GM18502 (cell line): Measurements from ENCODE around the gene SLC66A2.
A peak's percentile ranks its signal among the peaks of the same experiment; 100 is the strongest.

ENCODE experiments used
- ATAC-seq: cut with Tn5 transposase; IDR thresholded peaks from one replicate; pipeline ENCODE4 v1.9.1; 2021; ENCODE audit warnings: mild to moderate bottlenecking; ENCODE audit not compliant: unreplicated experiment, poor library complexity

SLC66A2 gene

DNA sequence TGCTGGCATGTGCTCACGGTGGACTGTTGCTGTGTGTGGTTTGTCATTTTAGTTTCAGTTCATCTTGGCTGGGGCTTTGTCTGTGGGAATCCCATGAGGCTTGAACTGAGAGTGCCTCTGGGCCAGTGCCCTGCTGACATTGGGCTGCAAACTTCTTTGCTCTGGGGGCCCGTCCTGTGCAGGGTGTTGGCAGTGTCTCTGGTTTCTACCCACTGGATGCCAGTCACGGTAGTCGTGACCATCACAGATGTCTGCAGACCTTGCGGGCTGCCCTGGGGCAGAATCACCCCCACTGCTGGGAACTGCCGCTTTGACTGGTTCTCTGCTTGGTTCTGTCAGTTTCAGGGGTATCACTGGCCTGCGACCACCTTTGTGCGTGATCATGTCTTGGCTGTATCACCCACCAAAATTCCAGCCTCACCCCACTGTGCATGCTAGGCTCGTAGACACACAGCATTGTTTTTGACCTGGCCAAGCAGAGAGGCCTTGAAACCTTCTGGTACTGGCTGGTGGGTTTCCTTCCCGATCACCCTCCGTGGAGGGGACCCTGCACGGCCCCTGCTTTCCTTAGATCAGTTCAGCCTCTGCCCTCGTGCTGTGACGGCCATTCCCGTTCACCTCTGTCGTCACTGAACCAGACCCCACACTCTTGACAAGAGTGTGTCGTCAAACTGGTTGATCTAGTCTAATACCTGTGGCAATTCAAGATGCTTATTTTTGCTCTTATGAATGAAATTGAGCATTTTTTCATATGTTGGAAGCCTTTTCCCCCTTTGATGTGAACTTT, 96.1 kb downstream of the SLC66A2 start:
- peak; percentile 86 for ATAC-seq

DNA sequence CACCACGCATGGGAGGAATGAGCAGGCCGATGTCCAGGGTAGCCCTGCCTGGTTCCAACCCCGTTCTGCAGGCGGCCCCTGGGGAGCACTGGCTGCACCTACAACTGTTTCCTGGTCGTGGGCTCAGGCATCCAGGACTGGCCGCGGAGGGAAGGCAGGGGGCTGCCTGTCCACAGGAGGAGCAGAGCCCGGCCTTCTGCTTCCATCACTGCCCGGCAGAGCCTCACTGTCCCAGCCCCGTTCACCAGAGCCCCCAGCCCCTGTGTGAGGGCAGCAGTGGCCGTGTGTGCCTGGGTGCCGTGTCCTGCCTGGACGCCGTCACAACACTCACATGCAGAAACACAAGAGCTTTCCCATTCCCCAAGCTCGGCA, 97.5 kb downstream of the SLC66A2 start:
- ATAC-seq = no peak

- no peak for ATAC-seq
These were observed 98.0 kb downstream of the SLC66A2 start for GRCh38 chr18:79853303-79853992.

- no peak for ATAC-seq
These were observed 98.7 kb downstream of the SLC66A2 start for GRCh38 chr18:79852561-79853302.
